ENCODE results near the gene CKMT2.

DNA sequence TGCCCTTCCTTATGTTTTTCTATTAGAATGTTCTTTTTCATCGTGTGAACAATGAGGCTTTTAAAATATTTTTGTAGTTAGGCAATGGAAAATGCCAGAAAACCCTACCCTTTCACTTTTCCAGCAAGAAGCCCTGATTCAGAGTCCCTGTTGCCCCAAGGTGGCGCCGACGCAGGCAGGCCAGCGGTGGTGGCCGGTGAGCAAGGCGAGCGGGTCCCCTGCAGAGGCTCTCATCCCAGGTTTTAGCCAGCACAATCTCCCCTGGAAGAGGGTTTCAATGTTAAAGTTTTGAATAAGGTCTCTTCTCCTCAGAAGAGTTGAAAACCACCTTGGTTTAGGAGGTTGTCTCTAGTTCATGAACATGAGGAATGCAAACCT lies 40.8 kb upstream of the CKMT2 start:
- TF ChIP-seq, protein P1, sequence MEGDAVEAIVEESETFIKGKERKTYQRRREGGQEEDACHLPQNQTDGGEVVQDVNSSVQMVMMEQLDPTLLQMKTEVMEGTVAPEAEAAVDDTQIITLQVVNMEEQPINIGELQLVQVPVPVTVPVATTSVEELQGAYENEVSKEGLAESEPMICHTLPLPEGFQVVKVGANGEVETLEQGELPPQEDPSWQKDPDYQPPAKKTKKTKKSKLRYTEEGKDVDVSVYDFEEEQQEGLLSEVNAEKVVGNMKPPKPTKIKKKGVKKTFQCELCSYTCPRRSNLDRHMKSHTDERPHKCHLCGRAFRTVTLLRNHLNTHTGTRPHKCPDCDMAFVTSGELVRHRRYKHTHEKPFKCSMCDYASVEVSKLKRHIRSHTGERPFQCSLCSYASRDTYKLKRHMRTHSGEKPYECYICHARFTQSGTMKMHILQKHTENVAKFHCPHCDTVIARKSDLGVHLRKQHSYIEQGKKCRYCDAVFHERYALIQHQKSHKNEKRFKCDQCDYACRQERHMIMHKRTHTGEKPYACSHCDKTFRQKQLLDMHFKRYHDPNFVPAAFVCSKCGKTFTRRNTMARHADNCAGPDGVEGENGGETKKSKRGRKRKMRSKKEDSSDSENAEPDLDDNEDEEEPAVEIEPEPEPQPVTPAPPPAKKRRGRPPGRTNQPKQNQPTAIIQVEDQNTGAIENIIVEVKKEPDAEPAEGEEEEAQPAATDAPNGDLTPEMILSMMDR (IDR thresholded peaks at IDR 0.05) = no peak
- TF ChIP-seq POLR2A (IDR thresholded peaks at IDR 0.05) = no peak

Measured in esophagus squamous epithelium (tissue), 4 donors.